Left ventricle myocardium inferior (tissue), 1 donor: ENCODE results near the gene INPP4B. TPM values are rescaled to one million over a fixed set of nuclear protein-coding genes. Genes with fewer than 3 reads are reported as not detected.

Source experiments
- DNase-seq: peaks from one replicate; pipeline ENCODE4 v3.0.0-alpha.2; 2020
- H3K27ac ChIP-seq: fragments of 200-600 bp; replicated peaks from 2 replicates; pipeline ENCODE4 v1.8.0; 2021
- H3K27me3 ChIP-seq: fragments of 200-600 bp; 2 replicates; pipeline ENCODE4 v1.8.0; 2021; ENCODE audit warnings: low read depth
- H3K36me3 ChIP-seq: fragments of 200-600 bp; 2 replicates; pipeline ENCODE4 v1.8.0; 2021
- H3K4me1 ChIP-seq: fragments of 200-600 bp; 2 replicates; pipeline ENCODE4 v1.8.0; 2021
- H3K4me3 ChIP-seq: fragments of 200-600 bp; 2 replicates; pipeline ENCODE4 v1.8.0; 2021; ENCODE audit warnings: mild to moderate bottlenecking, moderate library complexity
- H3K9me3 ChIP-seq: fragments of 200-600 bp; replicated peaks from 2 replicates; pipeline ENCODE4 v1.8.0; 2021
- CTCF ChIP-seq: fragments of 200-600 bp; IDR thresholded peaks from 2 replicates; pipeline ENCODE4 v1.8.0; 2021; ENCODE audit warnings: antibody characterized with exemption, mild to moderate bottlenecking, borderline replicate concordance
- intact Hi-C: fragments of 100-400 bp; cut with micrococcal nuclease; formaldehyde crosslinking; loops from one replicate; pipeline ENCODE4 v1.11.0; 2022
- total RNA-seq: library from RNA; stranded (reverse); fragmentation: NEBNext Ultra II Directional; extraction: Animal tissue kit (Norgen Biotek cat#: 25700); gene quantifications from one replicate; pipeline ENCODE4 v1.2.1, GENCODE V29; 2021
- donor health status: DM: no; HTN: yes; CAD: no; lungs with severe emphysema.

Gene INPP4B
- total RNA-seq, 1 donor from 2014 or later: 61.1 TPM

- Histone ChIP-seq H3K9me3 (peaks cover 13% of the 10 kb centered on the region), H3K4me3 (no peak overlapping the region), H3K27ac (no peak overlapping the region), H3K27me3 (no peaks in the 10 kb centered on the region), H3K4me1 (no peaks in the 10 kb centered on the region), H3K36me3 (no peaks in the 10 kb centered on the region)
- intact Hi-C loops: no loop called here
- DNase-seq: no peak
- no peak for TF ChIP-seq CTCF
Measured at GRCh38 chr4:142485452-142485851, 360.6 kb downstream of the INPP4B start.

GRCh38 chr4:142480244-142480643 lies 365.9 kb downstream of the INPP4B start:
- no peak for DNase-seq
- H3K27ac ChIP-seq: no peak overlapping the region
- no peaks in the 10 kb centered on the region for H3K9me3 ChIP-seq
- intact Hi-C loops: no loop called here
- no peaks in the 10 kb centered on the region for H3K4me1 ChIP-seq
- no peaks in the 10 kb centered on the region for H3K27me3 ChIP-seq
- no peak overlapping the region for H3K4me3 ChIP-seq
- no peaks in the 10 kb centered on the region for H3K36me3 ChIP-seq
- no peak for TF ChIP-seq CTCF

GRCh38 chr4:142475663-142476062 lies 370.4 kb downstream of the INPP4B start:
- Histone ChIP-seq H3K4me1 (peaks cover 7% of the 10 kb centered on the region), H3K9me3 (no peaks in the 10 kb centered on the region), H3K27ac (no peak overlapping the region), H3K36me3 (no peaks in the 10 kb centered on the region), H3K4me3 (no peak overlapping the region), H3K27me3 (no peaks in the 10 kb centered on the region)
- TF ChIP-seq CTCF: no peak
- intact Hi-C loops: no loop called here
- DNase-seq: no peak

- Histone ChIP-seq H3K4me3 (no peak overlapping the region), H3K9me3 (no peaks in the 10 kb centered on the region), H3K27me3 (no peaks in the 10 kb centered on the region), H3K4me1 (peaks cover 7% of the 10 kb centered on the region), H3K36me3 (no peaks in the 10 kb centered on the region), H3K27ac (no peak overlapping the region)
- no peak for TF ChIP-seq CTCF
- intact Hi-C loops: no loop called here
- no peak for DNase-seq
Measured at GRCh38 chr4:142474398-142475087, 371.6 kb downstream of the INPP4B start.

GRCh38 chr4:142473960-142474338 lies 372.2 kb downstream of the INPP4B start:
- no peak for DNase-seq
- Histone ChIP-seq H3K36me3 (no peaks in the 10 kb centered on the region), H3K27me3 (no peaks in the 10 kb centered on the region), H3K9me3 (no peaks in the 10 kb centered on the region), H3K4me1 (peaks cover 7% of the 10 kb centered on the region), H3K27ac (no peak overlapping the region), H3K4me3 (no peak overlapping the region)
- no peak for TF ChIP-seq CTCF
- intact Hi-C loops: no loop called here
